Measurements from ENCODE around the gene ABHD17A. TPM values are rescaled to one million over a fixed set of nuclear protein-coding genes. Genes with fewer than 3 reads are reported as not detected.

The ABHD17A gene
- total and polyA plus RNA-seq, 9 of the 15 experiments (the other 6 are each of a cell fraction or from before 2014, with no cell fraction given) = 0.04 to 135 (median 21.8) TPM; not detected in 1

DNA sequence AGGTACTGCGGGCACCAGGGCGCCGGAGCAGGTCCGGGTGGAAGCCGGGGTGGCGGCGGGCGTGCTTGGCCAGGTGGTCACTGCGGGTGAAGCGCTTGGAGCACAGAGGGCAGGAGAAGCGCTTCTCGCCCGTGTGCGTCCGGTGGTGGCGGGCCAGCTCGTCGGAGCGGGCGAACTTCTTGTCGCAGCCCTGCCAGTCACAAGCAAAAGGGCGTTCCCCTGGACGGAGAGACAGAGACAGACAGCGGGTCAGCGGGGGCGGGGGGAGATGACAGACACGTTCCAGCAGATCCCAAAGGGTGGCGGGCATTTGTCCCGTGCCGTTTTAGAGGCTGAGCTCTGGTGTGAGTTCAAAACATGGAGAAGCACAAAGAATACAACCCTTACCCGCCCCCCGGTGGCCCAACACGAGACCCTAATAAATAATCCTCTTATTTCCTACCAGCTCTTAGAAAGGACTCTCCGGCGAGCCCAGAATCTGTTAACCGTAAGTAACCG lies 30.7 kb downstream of the ABHD17A start (continued):
- TF ChIP-seq ZNF184 (CRISPR knock-in tag; IDR thresholded peaks at IDR 0.05) (no peak), MNT (conservative IDR thresholded peaks at IDR 0.05) (peak in 1 of 2 experiments; percentile 67; a peak in 1 of 4 replicates), NCOR1 (IDR thresholded peaks at IDR 0.05) (0 out of 2 replicates have a peak, but pooled peaks have one; percentile 9), MTF1 (CRISPR knock-in tag; IDR thresholded peaks at IDR 0.05; ENCODE audit: borderline replicate concordance) (no peak), HCFC1 (IDR thresholded peaks at IDR 0.05; ENCODE audit: low read depth, low read length) (peak; percentile 2; the same call in 1 of the 2 replicates), MTA2 (IDR thresholded peaks at IDR 0.05; ENCODE audit: low read depth) (no peak), PPARD (CRISPR knock-in tag; IDR thresholded peaks at IDR 0.05) (no peak), ZFP36 (IDR thresholded peaks at IDR 0.05; ENCODE audit: low read depth, low read length, partially characterized antibody) (no peak), CREM (IDR thresholded peaks at IDR 0.05; ENCODE audit: low read depth) (peak; percentile 84), BHLHE40 (IDR thresholded peaks at IDR 0.05; ENCODE audit: low read length) (peak; percentile 82), ZBTB17 (CRISPR knock-in tag; IDR thresholded peaks at IDR 0.05) (peak; percentile 41; the same call in 1 of the 2 replicates), HMGN3 (IDR thresholded peaks at IDR 0.05; ENCODE audit: borderline replicate concordance, extremely low read depth, insufficient read length, low read depth, low read length) (peak; percentile 42), NR1H2 (CRISPR knock-in tag; IDR thresholded peaks at IDR 0.05) (0 out of 2 replicates have a peak, but pooled peaks have one; percentile 19), JUNB (CRISPR knock-in tag; conservative IDR thresholded peaks at IDR 0.05) (no peak), NRF1 (conservative IDR thresholded peaks at IDR 0.05 in 1 of 2, IDR thresholded peaks at IDR 0.05 in 1 of 2) (0 out of 4 replicates have a peak, but pooled peaks of 1 of the 2 experiments have one; percentile 7), ZKSCAN8 (CRISPR knock-in tag; IDR thresholded peaks at IDR 0.05) (0 out of 2 replicates have a peak, but pooled peaks have one; percentile 8), CBX3 (IDR thresholded peaks at IDR 0.05; ENCODE audit: borderline replicate concordance in 1 of 2, low read length in 2 of 2) (no peak), CBFA2T3 (IDR thresholded peaks at IDR 0.05) (peak; percentile 21; the same call in 1 of the 2 replicates), RBBP5 (IDR thresholded peaks at IDR 0.05; ENCODE audit: borderline replicate concordance, insufficient read depth, low read length, poor library complexity, severe bottlenecking) (peak; percentile 75), ETS1 (conservative IDR thresholded peaks at IDR 0.05; ENCODE audit: control insufficient read depth, low read depth, low read length) (peak; percentile 43), ELF2 (CRISPR knock-in tag; IDR thresholded peaks at IDR 0.05) (no peak), SP2 (IDR thresholded peaks at IDR 0.05; ENCODE audit: extremely low read depth, low read depth, low read length, poor library complexity, severe bottlenecking) (no peak)
- TF ChIP-seq, protein P1, sequence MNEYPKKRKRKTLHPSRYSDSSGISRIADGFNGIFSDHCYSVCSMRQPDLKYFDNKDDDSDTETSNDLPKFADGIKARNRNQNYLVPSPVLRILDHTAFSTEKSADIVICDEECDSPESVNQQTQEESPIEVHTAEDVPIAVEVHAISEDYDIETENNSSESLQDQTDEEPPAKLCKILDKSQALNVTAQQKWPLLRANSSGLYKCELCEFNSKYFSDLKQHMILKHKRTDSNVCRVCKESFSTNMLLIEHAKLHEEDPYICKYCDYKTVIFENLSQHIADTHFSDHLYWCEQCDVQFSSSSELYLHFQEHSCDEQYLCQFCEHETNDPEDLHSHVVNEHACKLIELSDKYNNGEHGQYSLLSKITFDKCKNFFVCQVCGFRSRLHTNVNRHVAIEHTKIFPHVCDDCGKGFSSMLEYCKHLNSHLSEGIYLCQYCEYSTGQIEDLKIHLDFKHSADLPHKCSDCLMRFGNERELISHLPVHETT (CRISPR knock-in tag; conservative IDR thresholded peaks at IDR 0.05 in 1 of 2, IDR thresholded peaks at IDR 0.05 in 1 of 2) = no peak
- TF ChIP-seq, protein P2, sequence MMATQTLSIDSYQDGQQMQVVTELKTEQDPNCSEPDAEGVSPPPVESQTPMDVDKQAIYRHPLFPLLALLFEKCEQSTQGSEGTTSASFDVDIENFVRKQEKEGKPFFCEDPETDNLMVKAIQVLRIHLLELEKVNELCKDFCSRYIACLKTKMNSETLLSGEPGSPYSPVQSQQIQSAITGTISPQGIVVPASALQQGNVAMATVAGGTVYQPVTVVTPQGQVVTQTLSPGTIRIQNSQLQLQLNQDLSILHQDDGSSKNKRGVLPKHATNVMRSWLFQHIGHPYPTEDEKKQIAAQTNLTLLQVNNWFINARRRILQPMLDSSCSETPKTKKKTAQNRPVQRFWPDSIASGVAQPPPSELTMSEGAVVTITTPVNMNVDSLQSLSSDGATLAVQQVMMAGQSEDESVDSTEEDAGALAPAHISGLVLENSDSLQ (IDR thresholded peaks at IDR 0.05) = peak; percentile 98

Data from K562 (cell line).